Fibroblast of skin of back (primary cell): ENCODE data around the gene MYCN.
"Not testable (repeated sequence)": the region's sequence is repeated elsewhere in the genome, so short reads cannot be mapped to it uniquely, and the experiment has no call there.

ENCODE experiments used
- DNase-seq: peaks from one replicate; pipeline ENCODE4 v3.0.0-alpha.2; 2013

MYCN gene

DNA sequence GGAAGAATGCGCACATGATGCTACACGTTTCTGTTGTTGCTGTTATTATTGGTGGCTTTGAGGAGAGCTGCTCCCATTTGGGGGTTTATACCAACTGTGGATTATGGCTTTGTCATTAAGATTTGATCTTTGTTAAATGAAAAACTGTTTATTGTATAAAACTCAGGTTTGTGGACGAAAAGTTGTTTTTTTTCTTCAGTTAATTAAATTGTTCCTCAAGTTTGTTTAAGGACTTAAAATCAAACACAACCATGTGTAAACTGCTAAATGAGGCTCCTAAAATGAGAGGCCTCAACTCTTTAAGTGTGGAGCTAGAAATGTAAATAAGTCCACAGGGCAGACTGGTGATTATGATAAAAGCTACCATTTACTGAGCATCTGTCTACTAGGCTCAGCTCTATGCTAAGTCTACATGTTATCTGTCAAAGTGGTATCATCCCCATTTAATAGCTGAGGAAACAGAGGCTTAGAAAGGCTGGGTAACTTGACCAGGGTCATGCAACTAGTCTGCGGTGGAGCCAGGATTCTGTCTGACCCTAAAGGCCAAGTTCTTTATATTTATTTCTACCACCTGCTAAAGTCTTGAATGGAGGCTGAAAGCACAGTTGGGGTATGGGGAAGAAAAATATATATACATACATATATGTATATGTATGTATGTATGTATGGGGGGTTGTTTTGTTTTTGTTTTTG lies 4.1 kb downstream of the MYCN start:
- DNase-seq = no peak

DNA sequence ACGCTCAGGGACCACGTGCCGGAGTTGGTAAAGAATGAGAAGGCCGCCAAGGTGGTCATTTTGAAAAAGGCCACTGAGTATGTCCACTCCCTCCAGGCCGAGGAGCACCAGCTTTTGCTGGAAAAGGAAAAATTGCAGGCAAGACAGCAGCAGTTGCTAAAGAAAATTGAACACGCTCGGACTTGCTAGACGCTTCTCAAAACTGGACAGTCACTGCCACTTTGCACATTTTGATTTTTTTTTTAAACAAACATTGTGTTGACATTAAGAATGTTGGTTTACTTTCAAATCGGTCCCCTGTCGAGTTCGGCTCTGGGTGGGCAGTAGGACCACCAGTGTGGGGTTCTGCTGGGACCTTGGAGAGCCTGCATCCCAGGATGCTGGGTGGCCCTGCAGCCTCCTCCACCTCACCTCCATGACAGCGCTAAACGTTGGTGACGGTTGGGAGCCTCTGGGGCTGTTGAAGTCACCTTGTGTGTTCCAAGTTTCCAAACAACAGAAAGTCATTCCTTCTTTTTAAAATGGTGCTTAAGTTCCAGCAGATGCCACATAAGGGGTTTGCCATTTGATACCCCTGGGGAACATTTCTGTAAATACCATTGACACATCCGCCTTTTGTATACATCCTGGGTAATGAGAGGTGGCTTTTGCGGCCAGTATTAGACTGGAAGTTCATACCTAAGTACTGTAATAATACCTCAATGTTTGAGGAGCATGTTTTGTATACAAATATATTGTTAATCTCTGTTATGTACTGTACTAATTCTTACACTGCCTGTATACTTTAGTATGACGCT lies 5.8 kb downstream of the MYCN start:
- no peak for DNase-seq

DNA sequence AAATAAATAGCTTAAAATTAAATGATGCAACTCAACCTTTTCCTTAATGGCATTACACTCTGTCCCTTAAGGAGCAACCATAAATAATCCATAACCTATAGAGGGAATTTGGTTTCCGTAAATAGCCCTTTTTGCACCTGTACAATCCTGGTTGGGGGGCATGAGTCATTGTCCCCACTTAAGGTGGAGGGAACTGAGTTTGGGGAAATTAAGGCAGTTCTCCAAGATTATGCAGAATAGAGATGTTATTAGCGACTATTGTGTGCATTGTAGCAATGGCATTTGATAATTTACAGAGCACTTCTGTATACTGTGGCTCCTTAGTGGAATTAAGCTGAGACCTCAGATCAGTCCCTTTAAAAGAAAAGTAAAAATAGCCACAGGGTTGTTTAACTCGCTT lies 6.6 kb downstream of the MYCN start:
- DNase-seq = no peak

DNA sequence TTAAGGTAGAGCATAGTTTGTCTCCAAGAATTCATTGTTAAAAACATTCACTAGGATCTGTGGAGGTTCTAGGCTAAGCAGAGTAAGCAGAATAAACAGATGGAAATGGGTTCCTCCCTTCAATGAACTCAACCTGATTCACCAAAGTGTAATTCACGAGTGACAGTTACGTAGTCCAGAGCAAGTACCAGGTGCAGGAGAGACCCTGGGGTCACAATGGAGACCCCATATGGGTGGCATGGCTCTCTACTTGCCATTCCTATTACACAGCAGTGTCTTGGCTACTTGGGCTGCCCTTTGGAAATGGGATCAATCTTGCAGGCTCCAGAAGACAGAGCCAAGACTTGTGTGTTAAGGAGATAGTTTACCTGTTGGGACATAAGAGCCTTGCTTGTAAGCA lies 7.1 kb downstream of the MYCN start:
- no peak for DNase-seq

DNA sequence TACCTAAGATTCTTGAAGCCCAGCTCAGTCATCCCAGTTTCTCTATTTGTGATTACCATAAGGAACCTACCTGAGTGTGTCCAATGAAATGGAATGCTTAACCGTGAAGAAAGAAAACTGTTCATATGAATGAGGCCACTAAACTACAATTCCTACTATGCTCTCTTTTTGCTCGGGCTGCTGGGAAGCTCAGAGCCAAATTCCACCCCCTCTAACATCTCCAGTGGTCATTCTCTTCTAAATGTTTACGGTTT lies 8.3 kb downstream of the MYCN start:
- no peak for DNase-seq

DNA sequence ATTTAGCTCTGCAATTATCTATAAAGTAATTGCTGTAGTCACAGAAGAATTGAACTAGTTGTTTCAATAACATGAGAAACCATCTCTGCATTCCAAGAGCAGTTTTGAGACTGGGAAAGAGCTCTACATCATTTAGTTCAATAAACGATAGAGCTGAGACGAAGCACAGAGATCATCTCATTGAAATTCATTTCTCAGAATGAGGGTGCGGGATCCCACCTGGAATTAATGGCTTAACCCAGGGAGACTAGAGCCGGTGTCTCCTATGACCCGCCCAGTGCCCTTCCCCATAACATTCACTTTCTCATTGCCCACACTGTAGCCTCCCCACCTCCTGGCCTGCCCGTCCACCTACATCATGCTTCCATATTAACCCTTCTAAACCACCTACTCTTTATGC lies 8.8 kb downstream of the MYCN start:
- DNase-seq = no peak

DNA sequence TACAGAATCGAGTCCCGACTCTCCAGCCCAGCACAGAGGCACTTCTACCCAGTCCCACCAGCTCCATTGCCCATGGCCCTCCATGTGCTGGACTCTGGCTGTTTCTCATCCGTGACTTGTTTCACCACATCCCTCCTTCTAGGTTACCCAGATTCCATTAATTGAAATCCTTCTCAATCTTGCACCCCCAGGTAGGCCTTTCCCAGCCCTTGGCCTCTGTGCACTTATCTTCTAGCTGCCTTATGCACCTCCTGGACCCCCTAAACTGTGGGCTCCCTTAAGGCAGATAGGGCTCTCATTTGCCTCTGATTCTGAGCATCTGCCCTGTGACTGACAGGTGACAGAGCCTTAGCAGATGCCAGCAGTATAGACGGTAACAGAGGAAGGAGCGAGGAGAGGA lies 9.2 kb downstream of the MYCN start:
- DNase-seq = no peak

DNA sequence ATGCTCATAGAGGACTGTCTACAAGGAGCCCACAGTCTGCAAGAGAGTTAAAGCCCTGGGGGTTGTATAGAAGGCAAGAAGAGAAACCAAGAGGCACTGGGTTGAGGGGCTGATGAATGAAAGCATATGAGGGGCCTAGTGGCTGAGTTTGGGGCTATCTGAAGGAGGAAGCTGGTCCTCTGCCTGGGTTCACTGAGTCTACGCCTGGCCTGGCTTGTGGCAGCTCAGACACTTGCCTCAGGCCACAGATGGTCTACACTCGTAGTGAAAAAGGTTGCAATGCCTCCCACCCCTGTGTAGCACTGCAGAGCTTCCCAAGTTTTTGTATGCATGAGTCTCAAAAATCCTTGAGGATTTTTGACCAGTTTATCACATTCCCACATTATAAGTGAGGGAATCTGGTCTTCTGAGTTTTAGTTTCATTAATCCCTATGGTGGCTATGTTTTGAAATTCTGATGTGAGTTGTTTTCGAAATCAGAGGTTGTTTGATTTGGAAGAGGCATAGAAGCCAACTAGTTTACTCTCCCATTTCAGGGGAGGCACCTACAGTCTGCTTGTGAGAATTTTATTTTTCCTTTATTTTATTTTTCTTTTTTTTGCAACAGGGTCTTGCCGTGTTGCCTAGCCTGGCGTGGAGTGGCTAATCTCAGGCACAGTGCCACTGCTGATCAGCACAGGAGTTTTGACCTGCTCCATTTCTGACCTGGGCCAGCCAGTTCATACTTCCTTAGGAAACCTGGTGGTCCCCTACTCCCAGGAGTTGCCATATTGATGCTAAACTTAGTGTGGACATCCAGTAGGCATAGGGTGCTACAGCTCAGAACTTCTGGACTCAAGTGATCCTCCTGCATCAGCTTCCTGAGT lies 10.0 kb downstream of the MYCN start:
- DNase-seq = no peak

DNA sequence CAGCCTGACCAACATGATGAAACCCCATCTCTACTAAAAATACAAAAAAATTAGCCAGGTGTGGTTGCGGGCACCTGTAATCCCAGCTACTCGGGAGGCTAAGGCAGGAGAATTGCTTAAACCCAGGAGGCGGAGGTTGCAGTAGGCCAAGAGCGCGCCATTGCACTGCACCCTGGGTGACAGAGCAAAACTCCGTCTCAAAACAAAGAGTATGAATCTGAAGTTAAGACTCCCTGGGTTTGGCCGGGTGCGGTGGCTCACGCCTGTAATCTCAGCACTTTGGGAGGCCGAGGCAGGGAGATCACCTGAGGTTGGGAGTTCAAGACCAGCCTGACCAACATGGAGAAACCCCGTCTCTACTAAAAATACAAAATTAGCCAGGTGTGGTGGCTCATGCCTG lies 11.6 kb downstream of the MYCN start:
- DNase-seq = not testable (repeated sequence)

DNA sequence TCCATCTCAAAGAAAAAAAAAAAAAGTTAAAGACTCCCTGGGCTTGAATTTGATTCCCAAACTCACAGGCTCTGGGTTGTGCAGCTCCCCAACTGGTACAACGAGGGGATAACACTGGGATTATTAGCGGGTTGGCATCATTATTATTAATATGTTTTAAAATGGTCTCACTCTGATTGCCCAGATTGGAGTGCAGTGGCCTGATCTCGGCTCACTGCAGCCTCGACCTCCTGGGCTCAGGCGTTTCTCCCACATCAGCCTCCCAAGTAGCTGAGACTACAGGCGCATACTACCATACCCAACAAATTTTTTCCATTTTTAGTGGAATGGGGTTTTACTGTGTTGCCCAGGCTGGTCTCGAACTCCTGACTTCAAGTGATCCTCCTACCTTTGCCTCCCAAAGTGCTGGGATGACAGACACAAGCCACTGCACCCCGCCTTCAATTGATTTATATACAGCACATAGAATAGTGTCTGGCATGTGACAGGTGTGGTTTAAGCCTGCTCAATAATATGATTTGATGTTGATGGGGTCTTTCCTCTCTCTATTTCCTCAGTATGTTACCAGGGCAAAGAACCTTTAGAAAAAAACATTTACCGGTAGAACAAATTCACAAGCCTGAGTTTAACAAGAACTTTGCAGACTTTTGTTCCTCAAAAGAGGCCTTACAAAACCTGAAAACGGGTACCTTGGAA lies 12.2 kb downstream of the MYCN start:
- no peak for DNase-seq

DNA sequence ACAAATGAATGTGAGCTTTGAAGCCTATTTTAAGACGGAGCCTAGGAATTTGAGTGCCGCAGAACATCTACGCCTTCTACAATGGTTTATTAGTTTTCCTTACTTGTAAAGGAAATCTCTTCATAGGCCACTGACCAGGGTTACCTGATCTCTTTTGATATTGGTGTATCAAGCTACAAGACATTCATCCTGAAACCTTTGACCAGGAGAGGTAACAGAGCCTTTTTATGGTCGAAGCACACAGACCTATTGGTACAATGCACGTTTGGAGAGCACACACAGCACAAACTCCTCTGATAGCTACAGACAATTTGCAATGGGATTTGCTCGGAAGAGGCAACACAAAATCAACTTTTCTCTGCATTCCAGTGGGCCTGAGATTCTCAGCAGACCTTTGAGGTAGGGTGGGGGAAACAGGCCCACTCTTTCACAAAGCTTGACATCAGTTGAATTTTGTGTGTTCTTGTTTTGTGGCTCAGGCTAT lies 12.8 kb downstream of the MYCN start:
- no peak for DNase-seq

DNA sequence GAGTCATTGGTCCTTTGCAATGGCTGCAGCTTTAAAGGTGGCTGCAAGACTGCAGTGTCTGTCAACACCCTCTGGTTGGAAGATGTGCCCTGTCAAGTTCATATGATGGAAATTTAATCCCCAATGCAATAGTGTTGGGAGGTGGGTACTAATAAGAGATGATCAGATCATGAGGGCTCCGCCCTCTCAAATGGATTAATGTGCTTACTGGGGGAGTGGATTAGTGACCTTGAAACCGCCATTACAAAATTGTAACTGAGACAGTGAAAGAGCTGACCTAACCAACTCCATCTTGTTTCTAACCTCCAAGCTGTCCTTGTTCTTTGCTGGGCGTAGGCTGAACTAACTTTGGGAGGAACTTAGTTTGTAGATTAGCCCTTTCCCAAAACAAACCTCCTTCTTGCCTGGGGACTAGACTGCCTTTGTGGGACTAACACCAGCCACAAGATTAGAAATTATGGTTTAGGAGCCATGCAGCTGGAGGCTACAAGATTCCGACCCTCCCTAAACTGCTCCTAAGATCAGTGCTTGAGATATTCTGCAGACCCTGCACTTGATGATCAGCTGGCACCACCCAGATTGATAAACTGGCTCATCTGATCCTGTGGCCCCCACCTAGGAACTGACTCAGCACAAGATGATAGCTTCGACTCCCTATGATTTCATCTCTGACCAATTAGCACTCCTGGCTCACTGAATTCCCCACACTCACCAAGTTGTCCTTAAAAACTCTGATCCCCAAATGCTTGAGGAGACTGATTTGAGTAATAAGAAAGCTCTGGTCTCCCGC lies 13.7 kb downstream of the MYCN start:
- DNase-seq = no peak

DNA sequence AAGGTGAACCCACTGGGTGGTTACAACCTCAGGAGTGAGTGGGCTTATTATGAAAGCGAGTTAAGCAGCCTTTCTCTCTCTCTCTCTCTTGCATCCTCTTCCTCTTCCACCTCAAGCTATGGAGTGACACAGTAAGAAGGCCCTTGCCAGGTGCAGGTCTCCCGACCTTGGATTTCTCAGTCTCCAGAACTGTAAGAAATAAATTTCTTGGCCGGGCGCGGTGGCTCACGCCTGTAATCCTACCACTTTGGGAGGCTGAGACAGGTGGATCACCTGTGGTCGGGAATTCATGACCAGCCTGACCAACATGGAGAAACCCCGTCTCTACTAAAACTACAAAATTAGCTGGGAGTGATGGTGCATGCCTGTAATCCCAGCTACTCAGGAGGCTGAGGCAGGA lies 14.4 kb downstream of the MYCN start:
- no peak for DNase-seq

DNA sequence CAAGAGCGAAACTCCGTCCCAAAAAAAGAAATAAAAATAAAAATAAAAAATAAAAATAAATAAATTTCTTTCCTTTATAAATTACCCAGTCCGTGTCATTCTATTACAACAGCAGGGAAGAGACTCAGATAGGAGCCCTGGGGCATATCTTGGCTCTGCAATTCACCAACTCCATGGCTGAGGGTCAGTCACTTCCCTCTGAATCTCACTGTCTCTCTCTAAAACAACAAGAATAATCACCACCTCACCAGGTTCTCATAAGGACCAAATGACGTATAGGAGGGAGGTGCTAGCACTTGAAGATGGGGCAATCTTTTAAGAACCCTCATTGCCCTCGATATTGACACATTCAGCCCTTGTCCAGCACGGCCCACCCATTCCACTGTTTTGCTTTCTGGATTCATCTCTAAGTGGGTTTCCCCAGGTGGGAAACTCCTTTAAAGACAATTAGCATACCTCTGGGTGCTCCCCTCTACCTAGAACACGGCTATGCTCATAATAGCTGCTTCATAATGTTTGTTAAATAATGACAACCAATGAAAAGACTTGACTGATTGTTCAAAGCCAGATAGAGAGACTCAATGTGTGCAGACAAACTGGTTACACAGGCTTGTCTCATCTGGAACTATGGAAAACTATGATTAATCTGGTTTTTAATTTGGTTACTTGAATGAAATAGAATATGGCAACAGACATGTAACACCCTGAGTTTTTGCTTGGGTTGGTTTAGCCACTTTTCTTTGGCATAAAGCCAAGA lies 15.1 kb downstream of the MYCN start:
- DNase-seq = no peak

DNA sequence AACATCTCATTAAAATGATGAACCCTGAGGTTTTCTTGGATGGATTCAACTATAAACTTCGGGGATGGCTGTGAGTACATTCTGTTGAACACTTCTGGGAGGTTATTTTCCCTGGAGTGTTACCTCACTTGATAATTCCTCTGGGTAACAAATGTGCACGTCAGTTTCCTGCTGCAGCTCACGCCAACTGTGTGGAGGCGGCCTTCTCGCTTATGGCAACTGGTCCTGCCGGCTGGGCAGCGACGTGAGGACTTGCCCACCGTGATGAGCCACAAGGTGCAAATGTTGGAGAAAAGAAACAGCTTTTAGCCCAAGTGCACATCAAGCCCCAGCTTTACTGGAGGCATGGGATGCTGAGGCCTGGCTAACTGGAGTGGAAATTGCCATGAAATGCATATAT lies 15.9 kb downstream of the MYCN start:
- no peak for DNase-seq

DNA sequence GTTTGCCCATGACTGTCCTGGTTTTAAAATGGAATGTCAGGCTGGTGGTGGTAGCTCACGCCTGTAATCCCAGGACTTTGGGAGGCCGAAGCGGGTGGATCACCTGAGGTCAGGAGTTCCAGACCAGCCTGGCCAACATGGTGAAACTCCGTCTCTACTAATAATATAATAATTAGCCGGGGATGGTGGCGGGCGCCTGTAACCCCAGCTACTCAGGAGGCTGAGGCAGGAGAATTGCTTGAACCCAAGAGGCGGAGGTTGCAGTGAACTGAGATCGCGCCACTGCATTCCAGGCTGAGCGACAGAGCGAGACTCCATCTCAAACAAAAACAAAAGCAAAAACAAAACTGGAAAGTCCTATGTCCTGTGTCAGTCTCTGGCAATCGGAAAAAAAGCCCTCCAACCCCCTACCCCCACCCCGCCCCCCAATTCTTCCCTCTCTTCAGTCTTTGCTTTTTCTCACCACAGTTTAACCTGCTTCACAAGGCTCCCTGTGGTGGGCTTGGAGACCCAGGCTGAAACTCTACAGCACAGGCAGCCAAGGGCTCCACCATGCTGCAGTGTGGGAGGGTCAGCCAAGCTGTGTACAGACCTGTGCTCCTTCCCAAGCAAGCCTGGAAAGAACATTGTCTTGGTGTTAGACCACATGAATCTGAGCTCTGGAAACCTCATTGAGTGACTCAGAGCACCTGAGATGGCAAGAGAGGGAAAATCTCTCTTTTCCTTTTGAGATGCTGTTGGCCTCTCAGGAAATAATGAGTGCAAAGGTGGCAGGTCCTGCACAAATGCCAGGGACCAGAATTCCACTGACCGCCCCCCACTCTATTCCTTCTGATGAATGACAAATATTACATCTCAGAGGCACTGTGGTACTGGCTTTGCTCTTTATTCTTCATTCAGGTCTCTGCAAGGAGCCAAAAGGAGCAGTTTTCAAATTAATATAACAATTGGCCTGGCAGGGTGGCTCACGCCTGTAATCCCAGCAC lies 16.7 kb downstream of the MYCN start:
- no peak for DNase-seq

DNA sequence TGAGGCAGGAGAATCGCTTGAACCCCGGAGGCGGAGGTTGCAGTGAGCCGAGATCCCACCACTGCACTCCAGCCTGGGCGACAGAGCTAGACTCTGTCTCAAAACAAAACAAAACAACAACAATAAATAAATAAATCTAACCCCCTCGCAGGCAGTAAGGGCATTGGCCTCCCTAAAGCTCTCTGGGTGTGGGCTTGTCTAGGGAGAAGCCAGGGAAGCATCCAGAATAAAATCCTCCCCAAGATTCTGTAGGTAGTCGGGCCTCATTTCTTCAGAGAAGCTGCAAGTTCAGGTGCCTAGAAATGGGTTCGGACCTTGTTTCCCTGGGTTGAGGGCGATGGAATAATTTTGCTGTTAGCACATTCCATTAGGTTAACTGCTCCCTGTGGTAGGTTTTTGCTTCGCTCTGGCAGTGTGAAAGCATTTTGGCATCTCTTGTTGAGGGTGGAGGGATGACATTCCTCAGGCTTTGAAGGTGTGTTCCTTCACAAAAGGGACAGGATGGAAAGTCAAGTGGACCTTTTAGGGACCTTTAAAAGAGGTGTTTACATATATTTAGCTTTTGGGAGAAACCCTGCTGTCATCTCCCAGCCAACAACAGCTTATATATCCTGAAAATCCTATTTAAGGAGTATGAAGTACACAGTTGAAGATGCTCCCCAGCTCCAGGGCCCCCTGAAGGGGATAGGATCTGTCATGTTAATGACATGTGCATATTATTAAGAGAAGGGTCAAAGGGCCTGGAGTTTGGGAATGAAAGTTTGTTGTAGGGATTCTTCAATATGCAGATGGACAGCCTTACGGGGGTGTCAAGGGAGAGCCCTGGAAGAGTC lies 17.7 kb downstream of the MYCN start:
- no peak for DNase-seq

DNA sequence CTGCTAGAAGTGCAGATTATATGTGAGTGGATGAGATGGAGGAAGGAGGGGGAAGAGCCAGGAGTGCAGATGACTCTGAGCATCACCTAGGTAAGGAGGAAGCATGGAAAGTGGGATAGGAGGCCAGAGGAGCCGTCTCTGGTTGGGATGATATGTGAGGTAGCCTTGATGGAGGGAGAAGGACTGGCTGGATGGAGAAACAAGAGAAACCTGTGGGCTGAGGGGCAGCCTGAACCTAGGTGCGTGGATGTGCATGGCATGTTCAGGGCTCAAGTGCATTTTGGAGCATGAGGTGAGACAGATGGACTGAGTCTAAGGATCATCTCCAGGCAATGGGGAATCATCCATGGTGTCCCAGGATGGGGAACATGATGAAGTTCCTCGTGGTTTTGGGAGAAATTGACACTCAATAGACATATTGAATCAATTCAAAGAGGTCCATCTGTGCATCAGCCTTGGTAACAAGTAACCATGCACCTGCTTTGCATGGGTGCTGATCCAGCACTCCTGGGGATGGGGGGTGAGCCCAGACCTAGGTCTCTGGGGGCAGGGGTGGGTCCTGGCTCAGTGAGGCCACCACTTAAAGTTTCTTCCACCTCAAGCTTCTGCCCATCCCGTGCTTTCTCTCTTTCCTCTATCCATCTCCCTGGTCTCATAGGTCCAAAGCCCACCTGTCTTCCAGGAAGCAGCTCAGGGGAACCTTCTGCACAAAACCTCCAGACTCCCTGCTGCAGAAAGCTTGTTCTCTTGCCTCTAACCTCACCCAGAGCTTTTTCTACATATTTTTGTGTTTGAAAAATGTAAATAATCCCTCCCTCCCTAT lies 19.2 kb downstream of the MYCN start:
- no peak for DNase-seq
